GM19438 (cell line): ENCODE results near the gene FN3KRP.

Source experiments
- ATAC-seq: cut with Tn5 transposase; IDR thresholded peaks from one replicate; pipeline ENCODE4 v1.9.1; 2021; ENCODE audit warnings: low read depth; ENCODE audit not compliant: unreplicated experiment

The FN3KRP gene

GRCh38 chr17:82716203-82717010, at the start of gene FN3KRP:
TSS of gene FN3KRP (plus strand) at chr17:82716706. CDS start at chr17:82716756, 50 bp downstream.
- peak; percentile 61 for ATAC-seq

- no peak for ATAC-seq
These were observed 49.4 kb upstream of the FN3KRP start for GRCh38 chr17:82666931-82667667.

- ATAC-seq: no peak
These were observed 48.9 kb upstream of the FN3KRP start for GRCh38 chr17:82667668-82668000.

- no peak for ATAC-seq
These were observed 48.4 kb upstream of the FN3KRP start for GRCh38 chr17:82668024-82668630.

GRCh38 chr17:82668631-82669099, 47.8 kb upstream of the FN3KRP start:
- ATAC-seq: no peak

- no peak for ATAC-seq
These were observed 45.6 kb upstream of the FN3KRP start for GRCh38 chr17:82670661-82671450.

GRCh38 chr17:82674656-82675475, 41.6 kb upstream of the FN3KRP start:
- ATAC-seq: no peak

- ATAC-seq: no peak
These were observed 40.8 kb upstream of the FN3KRP start for GRCh38 chr17:82675476-82676245.

- no peak for ATAC-seq
These were observed 39.1 kb upstream of the FN3KRP start for GRCh38 chr17:82677353-82677925.

GRCh38 chr17:82678265-82678891, 38.1 kb upstream of the FN3KRP start:
- no peak for ATAC-seq

- no peak for ATAC-seq
These were observed 36.7 kb upstream of the FN3KRP start for GRCh38 chr17:82679586-82680465.

GRCh38 chr17:82681547-82681946, 35.0 kb upstream of the FN3KRP start:
- no peak for ATAC-seq

- ATAC-seq: no peak
These were observed 33.0 kb upstream of the FN3KRP start for GRCh38 chr17:82683534-82683933.

- ATAC-seq: no peak
These were observed 32.2 kb upstream of the FN3KRP start for GRCh38 chr17:82684228-82684841.

GRCh38 chr17:82685291-82685690, 31.2 kb upstream of the FN3KRP start:
- ATAC-seq: no peak

- ATAC-seq: no peak
These were observed 29.9 kb upstream of the FN3KRP start for GRCh38 chr17:82686366-82687324.
